ENCODE data around the gene SRRT.

Gene SRRT

GRCh38 chr7:100882785-100883526 is 8.1 kb downstream of the SRRT start:
- DNase-seq, result no peak

GRCh38 chr7:100884736-100885439 is 10.0 kb downstream of the SRRT start:
- DNase-seq, result no peak

GRCh38 chr7:100885440-100886141 is 10.7 kb downstream of the SRRT start:
- DNase-seq, result no peak

GRCh38 chr7:100886142-100886935 is 11.4 kb downstream of the SRRT start:
- no peak for DNase-seq

- no peak for DNase-seq
These were observed 12.1 kb downstream of the SRRT start for GRCh38 chr7:100886936-100887515.

GRCh38 chr7:100887516-100888290 is 12.8 kb downstream of the SRRT start:
- DNase-seq, result no peak

GRCh38 chr7:100888291-100888987 is 13.5 kb downstream of the SRRT start:
- DNase-seq, result no peak

- DNase-seq, result no peak
These were observed 14.3 kb downstream of the SRRT start, which contains the start of gene UFSP1 for GRCh38 chr7:100888988-100889750. TSS of gene UFSP1 (minus strand) at chr7:100889715. CDS start at chr7:100889271, 444 bp downstream.

GRCh38 chr7:100890653-100891567 is 16.0 kb downstream of the SRRT start:
- no peak for DNase-seq

- DNase-seq, result no peak
These were observed 16.8 kb downstream of the SRRT start for GRCh38 chr7:100891568-100892247.

GRCh38 chr7:100892364-100893317 is 17.7 kb downstream of the SRRT start:
- DNase-seq, result no peak

- no peak for DNase-seq
These were observed 18.5 kb downstream of the SRRT start for GRCh38 chr7:100893318-100893895.

GRCh38 chr7:100893910-100894721 is 19.2 kb downstream of the SRRT start:
- DNase-seq, result no peak

- DNase-seq, result no peak
These were observed 20.2 kb downstream of the SRRT start for GRCh38 chr7:100894860-100895700.

- DNase-seq, result no peak
These were observed 20.7 kb downstream of the SRRT start, which contains the start of gene ACHE for GRCh38 chr7:100895701-100895955. TSS of gene ACHE (minus strand) at chr7:100895888. CDS start at chr7:100894232, 1,656 bp downstream.

All from fibroblast of skin of back (primary cell).